Testis (tissue), 2 donors: Measurements from ENCODE around the gene CLCN6.

ENCODE experiments used
- POLR2A ChIP-seq: fragments of 450-650 bp; IDR thresholded peaks from one replicate; pipeline ENCODE4 v1.6.1; 2017; ENCODE audit warnings: antibody characterized with exemption, mild to moderate bottlenecking, moderate library complexity
- TF ChIP-seq, protein P1 (sequence below), 3 experiments: fragments of 450-650 bp in 2 of 3; fragments of 200-600 bp in 1 of 3; sonication (generic) in 1 of 3; IDR thresholded peaks; one replicate each; pipeline ENCODE4 v1.5.1; 2016 to 2019; ENCODE audit warnings: antibody characterized with exemption in 3 of 3, mild to moderate bottlenecking in 2 of 3, moderate library complexity in 1 of 3

DNA sequence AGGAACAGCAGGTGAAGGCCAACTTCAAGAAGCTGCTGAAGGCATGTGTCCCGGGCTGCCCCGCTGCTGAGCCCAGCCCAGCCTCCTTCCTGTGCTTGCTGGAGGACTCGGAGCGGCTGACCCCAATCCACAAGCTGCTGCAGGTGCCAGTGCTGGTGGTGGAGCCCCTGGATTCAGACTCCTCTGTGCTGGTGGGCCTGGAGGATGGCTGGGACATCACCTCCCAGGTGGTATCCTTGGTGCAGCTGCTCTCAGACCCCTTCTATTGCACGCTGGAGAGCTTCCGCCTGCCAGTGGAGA is 72.8 kb downstream of the CLCN6 start:
- TF ChIP-seq, protein P1, sequence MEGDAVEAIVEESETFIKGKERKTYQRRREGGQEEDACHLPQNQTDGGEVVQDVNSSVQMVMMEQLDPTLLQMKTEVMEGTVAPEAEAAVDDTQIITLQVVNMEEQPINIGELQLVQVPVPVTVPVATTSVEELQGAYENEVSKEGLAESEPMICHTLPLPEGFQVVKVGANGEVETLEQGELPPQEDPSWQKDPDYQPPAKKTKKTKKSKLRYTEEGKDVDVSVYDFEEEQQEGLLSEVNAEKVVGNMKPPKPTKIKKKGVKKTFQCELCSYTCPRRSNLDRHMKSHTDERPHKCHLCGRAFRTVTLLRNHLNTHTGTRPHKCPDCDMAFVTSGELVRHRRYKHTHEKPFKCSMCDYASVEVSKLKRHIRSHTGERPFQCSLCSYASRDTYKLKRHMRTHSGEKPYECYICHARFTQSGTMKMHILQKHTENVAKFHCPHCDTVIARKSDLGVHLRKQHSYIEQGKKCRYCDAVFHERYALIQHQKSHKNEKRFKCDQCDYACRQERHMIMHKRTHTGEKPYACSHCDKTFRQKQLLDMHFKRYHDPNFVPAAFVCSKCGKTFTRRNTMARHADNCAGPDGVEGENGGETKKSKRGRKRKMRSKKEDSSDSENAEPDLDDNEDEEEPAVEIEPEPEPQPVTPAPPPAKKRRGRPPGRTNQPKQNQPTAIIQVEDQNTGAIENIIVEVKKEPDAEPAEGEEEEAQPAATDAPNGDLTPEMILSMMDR (IDR thresholded peaks at IDR 0.05) = no peak
- TF ChIP-seq POLR2A = no peak
